Activated CD4-positive, alpha-beta T cell treated with anti-CD3 and anti-CD28 coated beads, Interleukin-2, Interleukin-6, amounts not matched to agents 100 ng/mL and 50 ng/mL, durations not matched to agents 16 hours and 8 hours (primary cell): ENCODE results near the gene STRIP1.
A peak's percentile ranks its signal among the peaks of the same experiment; 100 is the strongest.

Experiments used
- DNase-seq: peaks from one replicate; pipeline ENCODE4 v3.0.0-alpha.2; 2020

The STRIP1 gene

DNA sequence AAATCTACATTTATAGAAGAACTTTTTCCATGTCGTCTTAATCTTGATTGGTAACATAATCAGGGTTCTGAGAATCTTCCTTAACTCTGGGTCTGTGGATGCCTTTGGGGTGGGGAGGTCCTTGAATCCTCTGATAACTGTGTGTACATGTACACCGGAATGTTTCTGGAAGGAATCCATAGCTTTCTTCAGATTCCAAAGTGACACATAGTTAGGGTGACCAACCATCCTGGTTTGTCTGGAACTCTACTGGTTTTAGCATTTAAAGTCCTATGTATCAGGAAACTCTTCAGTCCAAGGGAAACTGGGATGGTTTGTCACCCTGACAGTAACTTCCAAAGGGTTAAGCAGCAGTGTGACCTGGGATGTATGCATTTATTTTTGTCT lies 16.8 kb downstream of the STRIP1 start:
- no peak for DNase-seq

- peak; percentile 76 for DNase-seq
Observed at GRCh38 chr1:110053552-110054428, 19.4 kb downstream of the STRIP1 start.

- DNase-seq = no peak
Observed at GRCh38 chr1:110055493-110056284, 21.3 kb downstream of the STRIP1 start.

DNA sequence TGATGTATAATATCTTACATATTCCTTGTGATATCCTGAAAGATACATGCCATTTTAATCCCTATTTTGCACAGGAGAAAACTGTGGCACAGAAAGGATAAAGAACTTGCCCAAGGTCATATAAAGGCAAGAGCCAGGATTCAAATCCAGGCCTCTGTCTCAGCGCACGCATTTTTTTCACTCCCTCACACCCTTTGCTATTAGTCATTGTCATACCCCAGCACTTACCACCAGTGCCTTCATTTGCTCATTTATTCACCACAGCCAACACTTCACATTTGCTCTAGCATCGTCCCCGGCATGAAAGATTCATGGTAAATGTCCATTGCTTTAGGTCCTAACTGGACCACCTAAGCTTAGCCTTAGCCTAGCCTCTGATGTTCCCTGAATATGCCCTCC lies 21.9 kb downstream of the STRIP1 start:
- DNase-seq = no peak

DNA sequence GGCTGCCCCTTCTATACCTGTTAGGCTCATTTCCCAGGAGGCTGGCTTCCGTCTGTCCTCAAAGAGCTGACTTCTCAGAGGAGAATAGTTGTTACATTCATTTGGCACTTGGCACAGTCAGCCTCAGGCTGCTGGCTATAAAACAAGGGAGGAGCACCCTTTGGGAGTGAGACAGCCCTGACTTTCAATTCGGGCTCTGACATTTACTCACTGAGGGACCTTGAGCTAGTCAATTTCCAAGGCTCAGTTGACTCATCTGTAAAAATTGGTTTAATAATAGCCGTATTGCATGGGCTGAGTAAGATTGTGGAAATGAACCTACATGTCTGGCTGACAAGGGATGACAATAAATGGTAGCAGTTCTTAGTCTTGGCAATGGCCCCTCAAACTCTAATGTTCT lies 22.4 kb downstream of the STRIP1 start:
- no peak for DNase-seq

DNA sequence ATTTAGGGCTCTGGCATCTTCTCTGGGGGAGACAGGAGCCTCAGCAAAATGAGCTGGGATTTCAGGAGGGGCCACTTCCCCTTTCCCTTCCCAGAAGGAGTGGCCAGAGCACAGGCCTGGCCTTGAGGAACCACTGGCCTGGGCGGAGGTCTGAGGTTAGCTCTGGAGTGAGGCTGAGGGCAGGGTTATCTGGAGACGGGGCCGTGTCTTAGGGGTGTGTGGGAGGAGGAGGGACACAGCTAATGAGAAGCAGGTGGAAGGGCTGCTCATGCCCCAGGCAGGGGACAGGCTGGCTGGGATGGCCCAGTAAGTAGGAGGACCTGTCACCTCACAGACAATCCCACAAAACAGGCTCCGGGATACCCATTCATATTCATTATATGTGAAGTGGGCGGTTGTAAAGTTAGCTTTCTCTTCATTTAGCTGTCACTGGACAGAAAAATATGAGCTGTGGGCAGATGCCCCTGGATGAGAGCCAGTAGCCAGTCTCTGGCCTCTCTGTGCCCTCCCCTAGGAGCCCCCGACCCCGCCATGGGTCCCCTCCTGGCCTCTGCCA lies 23.6 kb downstream of the STRIP1 start:
- no peak for DNase-seq

DNA sequence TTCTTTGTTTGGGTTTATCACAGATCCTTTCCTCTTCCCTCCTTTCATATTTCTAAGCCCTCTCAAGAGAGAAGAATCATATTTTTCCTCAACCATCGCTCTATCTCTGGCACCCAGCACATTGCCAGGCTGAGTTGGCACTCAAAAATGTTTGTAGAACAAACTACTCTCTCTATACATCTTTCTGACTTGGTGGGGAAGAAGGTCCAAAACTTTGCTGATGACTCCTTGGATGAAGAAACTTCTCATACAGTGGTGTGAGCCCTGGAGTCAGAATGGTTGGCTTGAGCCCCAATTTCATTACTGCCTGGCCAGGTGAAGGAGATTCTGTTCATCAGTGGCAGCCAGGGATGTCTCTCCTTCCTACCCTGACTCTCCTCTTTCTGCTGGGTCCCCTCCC lies 24.2 kb downstream of the STRIP1 start:
- no peak for DNase-seq

GRCh38 chr1:110059133-110059863 lies 24.9 kb downstream of the STRIP1 start:
- no peak for DNase-seq

DNA sequence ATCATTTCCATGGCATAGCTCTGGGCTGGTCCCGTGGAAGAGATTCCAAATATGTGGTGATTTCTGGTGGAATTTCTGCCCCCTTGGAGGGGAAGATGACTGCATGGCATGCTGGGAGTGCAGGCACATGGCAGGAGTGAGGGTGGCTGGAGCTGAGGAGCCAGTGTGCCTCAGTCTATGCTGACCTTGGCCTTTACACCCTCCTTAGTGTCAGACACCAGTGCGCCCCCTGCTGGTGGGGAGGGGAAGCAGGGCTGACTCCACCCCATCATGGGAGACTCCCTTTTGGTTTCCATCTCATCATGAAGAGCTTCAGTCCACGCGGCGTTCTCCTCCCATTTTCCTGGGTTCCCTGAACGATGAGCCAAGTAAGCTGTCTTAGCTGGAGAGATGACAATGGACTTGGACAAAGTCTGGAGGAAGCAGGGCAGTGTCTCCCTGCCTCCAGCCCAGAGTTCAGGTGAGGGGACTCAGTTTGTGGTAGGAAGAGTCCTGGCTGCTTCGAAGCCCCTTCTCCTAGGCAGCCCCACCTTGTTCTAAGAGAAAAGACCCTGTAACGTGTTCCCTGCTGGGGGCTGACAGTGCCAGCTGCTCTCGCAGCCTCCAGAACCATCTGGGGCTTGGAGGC lies 25.7 kb downstream of the STRIP1 start:
- DNase-seq = peak; percentile 85

DNA sequence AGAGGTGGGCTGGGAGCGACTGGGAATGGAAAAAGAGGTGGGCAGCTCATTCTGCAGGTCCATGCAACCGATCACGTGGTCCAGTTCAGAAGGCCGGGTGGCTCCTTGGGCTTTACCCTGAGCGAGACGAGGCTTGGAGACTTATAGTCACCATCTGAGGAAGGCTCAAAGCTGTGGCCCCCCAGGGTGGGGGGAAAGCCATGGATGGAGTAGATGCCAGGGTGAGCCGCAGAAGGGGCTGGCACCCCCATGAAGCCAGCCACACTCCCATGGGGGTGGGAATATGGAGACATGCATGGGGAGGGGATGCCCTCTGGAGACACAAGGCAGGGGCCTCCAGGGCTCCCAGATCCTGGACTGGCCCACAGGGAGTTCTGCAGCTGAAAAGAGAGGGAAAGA lies 26.2 kb downstream of the STRIP1 start:
- DNase-seq = no peak

DNA sequence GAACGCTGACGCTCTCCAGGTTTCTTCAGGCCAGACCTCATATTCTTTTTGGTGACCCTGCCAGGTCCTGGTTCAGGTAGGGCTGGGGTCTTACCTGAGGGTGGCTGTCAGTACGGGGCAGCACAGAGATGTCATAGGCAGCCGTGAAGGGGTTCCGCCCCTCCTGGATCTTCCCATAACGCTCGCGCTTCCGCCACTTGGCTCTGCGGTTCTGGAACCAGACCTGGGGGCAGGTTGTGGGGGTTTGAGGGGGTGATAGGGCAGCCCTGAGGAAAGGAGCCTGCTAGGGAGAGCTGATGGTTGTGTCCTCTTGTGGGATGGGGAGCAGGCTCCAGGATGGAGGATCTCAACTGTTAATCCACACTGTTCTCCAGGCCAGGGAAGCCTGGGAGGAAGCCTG lies 26.9 kb downstream of the STRIP1 start:
- no peak for DNase-seq

GRCh38 chr1:110062612-110063011 lies 28.2 kb downstream of the STRIP1 start:
- DNase-seq = no peak

- DNase-seq = no peak
Observed at GRCh38 chr1:110063781-110064180, 29.4 kb downstream of the STRIP1 start.

GRCh38 chr1:110064576-110065337 lies 30.3 kb downstream of the STRIP1 start:
- DNase-seq = no peak

DNA sequence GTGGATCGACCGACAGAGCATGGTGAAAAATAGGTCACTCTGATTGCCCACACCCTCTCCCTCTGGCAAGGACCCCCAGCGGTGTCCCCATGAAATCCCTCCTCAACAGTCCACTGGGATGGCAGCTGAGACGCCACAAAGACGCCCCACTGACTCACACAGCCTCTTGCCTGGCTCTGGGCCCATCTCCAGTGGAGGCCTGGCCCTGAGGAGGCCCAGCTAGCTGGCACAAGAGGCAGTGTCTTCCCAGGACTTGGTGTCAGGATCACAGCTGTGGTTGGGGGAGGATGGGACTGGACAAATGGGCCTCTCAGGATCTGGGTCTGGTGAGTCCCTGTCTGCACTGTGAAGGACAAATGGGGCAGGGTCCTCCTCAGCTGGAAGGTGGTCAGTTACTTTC lies 31.4 kb downstream of the STRIP1 start:
- DNase-seq = no peak

GRCh38 chr1:110067479-110067892 lies 33.1 kb downstream of the STRIP1 start:
- DNase-seq = no peak

- no peak for DNase-seq
Observed at GRCh38 chr1:110067893-110068645, 33.6 kb downstream of the STRIP1 start.

DNA sequence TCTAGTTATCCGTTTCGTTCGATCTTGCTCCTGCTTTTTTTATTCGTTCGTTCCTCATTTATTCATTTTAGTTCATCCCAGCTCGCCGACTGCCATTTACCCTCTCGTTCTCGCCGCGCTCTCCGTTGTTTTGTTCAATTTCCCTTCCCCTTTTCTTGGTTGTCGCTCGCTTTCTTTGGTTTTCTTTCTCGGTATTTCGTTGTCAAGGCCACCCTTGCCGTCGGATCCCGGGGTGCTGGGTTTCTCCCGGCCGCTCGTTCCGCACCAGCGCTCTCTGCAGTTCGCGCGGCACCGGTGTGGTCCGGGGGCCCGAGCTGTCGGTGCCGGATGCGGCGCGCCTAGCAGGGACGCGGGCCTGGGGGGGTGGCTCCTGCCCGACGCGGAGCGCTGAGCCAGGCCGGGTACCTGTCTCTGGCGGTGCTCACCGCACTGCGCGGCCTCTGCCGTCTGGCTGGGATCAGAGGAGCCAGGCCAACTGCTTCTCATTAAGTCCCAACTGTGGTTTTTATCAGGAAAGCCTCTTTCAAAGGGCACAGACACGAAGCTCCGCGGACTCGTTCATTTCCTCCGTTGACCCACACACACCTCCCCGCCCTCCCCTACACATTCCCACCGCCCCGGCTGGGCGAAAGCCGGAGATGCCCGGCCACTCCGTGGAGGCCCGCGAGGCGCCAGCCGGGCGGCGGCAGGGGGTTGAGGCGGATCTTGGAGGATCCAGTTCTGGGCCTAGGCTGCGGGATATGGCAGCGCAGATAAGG lies 34.4 kb downstream of the STRIP1 start:
- no peak for DNase-seq

GRCh38 chr1:110069404-110070281 lies 35.2 kb downstream of the STRIP1 start:
- no peak for DNase-seq
